Vagina (tissue), 2 donors: ENCODE data around the gene CCDC169.

ENCODE experiments used
- POLR2A ChIP-seq, 2 donors: fragments of 450-650 bp; IDR thresholded peaks; one replicate each; pipeline ENCODE4 v1.6.1; 2017; ENCODE audit warnings: antibody characterized with exemption in 2 of 2, mild to moderate bottlenecking in 2 of 2, moderate library complexity in 2 of 2
- TF ChIP-seq, protein P1 (sequence below), 3 experiments: fragments of 450-650 bp in 2 of 3; fragments of 200-600 bp in 1 of 3; sonication (generic) in 1 of 3; IDR thresholded peaks; one replicate each; pipeline ENCODE4 v1.5.1; 2017 to 2019; ENCODE audit warnings: antibody characterized with exemption in 3 of 3, mild to moderate bottlenecking in 2 of 3, moderate library complexity in 2 of 3

DNA sequence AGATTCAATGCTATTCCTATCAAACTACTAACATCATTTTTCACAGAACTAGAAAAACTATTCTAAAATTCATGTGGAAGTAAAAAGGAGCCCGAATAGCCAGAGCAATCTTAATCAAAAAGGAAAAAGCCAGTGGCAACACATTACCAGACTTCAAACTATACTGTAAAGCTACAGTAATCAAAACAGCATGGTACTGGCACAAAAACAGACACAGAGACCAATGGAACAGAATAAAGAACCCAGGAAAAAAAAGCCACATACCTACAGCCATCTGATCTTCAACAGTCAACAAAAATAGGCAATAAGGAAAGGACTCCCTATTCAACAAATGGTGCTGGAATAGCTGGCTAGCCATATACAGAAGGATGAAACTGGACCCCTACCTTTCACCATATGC, 72.9 kb downstream of the CCDC169 start:
- TF ChIP-seq, protein P1, sequence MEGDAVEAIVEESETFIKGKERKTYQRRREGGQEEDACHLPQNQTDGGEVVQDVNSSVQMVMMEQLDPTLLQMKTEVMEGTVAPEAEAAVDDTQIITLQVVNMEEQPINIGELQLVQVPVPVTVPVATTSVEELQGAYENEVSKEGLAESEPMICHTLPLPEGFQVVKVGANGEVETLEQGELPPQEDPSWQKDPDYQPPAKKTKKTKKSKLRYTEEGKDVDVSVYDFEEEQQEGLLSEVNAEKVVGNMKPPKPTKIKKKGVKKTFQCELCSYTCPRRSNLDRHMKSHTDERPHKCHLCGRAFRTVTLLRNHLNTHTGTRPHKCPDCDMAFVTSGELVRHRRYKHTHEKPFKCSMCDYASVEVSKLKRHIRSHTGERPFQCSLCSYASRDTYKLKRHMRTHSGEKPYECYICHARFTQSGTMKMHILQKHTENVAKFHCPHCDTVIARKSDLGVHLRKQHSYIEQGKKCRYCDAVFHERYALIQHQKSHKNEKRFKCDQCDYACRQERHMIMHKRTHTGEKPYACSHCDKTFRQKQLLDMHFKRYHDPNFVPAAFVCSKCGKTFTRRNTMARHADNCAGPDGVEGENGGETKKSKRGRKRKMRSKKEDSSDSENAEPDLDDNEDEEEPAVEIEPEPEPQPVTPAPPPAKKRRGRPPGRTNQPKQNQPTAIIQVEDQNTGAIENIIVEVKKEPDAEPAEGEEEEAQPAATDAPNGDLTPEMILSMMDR (IDR thresholded peaks at IDR 0.05) = no peak
- TF ChIP-seq POLR2A (IDR thresholded peaks at IDR 0.05) = no peak
